NCI-H2227 (cell line): ENCODE results near the gene MINK1.
"Not testable (repeated sequence)": the region's sequence is repeated elsewhere in the genome, so short reads cannot be mapped to it uniquely, and the experiment has no call there.

Source experiments
- DNase-seq: peaks from one replicate; lab custom pipeline; 2025; ENCODE audit not compliant: unreplicated experiment; lab: John Stamatoyannopoulos, UW

The MINK1 gene

DNA sequence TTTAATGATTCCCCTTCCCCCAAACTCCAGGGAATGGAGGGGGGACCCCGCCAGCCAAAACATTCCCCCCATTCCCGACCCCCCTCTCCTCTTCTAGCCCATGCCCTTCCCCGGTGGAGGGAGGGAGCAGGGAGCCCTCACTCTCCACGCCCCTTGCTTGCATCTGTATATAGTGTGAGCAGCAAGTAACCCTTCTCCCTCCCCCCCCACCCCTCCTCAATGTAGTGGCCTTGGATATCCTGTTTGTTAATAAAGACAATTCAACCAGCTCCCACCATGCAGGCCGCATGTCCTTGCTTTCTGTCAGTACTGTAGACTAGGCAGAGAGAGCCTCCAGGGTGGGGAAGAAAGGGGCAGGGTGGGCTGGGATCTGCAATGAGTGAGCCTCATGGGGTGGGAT lies 64.6 kb downstream of the MINK1 start:
- DNase-seq: no peak

DNA sequence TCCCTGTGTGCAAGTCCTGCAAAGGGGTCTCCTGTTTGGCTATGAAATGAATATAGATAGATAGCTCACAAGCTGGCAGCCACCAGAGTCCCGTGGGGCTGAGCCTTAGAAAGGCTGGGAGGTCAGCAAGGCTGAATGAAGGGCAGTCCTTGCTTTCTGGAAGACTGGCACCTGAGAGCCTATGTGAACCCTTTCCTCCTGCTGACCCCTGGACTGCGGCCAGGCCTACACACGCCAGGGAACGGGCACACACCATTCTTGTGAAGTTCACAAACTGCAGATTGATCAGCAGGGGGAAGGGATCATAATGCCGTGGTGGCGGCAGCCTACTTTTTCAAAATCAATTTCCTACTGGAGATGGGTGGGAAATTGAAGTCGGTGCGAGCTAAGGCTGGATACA lies 65.2 kb downstream of the MINK1 start:
- no peak for DNase-seq

DNA sequence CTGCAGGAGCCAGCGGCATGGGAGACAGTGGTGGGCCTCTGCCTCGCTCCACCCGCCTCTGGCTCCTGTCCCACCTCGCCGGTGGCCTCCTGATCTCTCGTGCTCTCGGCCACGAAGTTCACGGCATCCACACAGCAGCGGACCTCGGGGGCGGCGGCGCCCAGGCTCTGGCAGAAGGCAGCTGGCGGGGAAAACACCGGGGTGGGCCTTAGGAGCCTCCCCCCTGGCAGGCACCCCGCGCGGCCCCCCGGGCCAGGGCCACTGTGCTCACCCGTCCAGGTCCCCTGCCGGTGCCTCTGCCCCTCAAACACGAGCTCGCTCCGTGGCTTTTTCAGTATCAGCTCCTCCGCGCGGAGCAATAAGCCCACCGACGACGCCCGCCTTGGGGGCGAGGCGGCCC lies 65.8 kb downstream of the MINK1 start:
- no peak for DNase-seq

DNA sequence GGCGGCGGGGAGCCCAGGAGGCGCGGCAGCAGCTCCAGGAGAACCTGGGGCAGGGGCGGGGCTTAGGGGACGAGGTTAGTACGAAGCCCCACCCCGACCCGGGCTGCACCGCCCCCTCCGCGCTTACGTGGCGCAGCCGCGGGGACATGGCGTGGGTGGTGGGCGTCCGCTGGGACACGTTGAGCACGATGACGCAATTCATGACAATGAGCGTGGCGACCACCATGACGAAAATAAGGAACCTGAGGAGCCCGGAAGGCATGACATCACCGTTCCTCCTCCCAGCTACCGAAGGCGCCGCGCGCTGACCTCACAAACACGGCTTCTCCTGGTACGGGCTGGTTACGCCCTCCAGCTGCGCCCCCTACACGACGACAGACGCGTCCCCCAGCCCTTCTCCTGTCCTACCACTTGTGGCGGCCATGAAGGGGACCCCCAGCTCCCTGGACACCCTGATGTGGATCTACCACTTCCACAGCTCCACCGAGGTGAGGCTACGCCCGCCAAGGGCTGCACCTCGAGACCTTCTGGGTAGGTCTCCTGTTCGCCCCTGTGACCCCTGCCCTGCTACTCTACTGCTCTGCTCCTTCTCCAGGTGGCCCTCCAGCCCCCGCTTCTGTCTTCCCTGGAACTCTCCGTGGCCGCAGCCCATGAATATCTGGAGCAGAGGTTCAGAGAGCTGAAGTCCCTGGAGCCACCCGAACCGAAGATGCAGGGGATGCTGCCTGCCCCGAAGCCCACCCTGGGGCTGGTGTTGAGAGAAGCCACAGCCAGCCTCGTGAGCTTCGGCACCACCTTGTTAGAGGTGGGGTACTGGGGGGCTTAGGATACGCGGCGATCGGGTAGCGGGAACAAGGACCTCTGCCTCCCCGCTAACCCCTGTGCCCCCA lies 66.4 kb downstream of the MINK1 start, which contains the start of gene C17orf107:
TSS of gene C17orf107 (plus strand) at position 196 of the 890 bp plus-strand sequence. CDS start at position 423, 227 bp downstream.
- no peak for DNase-seq

DNA sequence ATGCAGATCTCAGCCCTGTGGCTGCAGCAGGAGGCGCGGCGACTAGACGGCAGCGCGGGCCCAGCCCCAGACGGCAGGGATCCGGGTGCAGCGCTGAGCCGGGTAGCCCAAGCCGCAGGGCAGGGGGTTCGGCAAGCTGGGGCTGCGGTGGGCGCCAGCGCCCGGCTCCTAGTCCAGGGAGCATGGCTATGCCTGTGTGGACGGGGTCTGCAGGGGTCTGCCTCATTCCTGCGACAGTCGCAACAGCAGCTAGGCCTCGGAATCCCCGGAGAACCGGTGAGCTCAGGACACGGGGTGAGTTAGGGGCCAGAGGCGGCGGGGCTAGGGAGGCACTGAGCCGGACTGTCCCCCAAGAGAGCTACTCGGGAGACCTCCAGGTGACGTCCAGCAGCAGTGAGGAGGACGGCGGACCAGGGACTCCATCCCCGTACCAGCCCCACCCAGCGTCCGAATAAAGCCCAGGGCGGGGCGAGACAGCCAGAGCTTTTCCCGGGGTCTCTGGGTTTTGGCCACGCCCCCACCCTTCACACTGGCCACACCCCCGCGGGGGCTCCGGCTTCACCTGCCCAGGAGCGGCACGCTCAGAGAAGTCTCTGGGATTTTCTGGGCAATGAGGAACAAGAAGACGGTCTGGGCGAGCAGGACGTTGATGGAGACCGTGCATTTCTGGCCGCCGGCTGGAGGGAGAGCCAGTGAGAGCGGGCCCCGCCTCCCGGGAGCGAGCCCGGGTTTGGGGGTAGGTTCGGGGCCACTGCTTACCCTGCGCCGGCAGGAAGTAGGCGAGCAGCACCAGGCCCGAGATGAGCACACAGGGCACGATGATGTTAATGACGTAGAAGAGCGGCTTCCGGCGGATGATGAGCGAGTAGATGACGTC lies 67.3 kb downstream of the MINK1 start:
- DNase-seq: no peak

DNA sequence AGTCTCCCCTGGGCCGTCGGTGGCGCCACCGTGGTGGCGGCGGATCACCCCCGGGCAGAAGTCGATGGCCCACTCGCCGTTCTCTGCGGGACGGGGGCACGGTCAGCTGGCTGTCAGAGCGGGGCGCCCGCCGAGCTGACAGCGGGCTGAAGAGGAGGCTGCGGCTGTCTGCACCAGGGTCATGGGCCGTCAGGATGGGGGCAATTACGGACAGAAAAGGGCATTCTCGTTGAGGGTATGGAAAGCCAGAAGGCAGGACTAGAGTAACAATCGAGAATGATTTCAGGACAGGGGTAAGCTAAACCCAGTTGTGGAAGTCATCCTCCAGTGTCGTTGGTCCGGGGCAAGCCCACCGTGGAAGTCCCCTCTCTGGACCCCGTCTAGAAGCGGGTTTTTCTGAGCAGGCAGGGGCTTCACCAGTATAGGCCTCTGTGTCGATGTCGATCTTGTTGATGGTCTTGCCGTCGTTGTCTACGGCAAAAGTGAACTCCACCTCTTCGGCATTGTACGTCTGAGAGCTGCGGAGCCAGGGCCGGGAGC lies 68.0 kb downstream of the MINK1 start:
- DNase-seq: no peak

DNA sequence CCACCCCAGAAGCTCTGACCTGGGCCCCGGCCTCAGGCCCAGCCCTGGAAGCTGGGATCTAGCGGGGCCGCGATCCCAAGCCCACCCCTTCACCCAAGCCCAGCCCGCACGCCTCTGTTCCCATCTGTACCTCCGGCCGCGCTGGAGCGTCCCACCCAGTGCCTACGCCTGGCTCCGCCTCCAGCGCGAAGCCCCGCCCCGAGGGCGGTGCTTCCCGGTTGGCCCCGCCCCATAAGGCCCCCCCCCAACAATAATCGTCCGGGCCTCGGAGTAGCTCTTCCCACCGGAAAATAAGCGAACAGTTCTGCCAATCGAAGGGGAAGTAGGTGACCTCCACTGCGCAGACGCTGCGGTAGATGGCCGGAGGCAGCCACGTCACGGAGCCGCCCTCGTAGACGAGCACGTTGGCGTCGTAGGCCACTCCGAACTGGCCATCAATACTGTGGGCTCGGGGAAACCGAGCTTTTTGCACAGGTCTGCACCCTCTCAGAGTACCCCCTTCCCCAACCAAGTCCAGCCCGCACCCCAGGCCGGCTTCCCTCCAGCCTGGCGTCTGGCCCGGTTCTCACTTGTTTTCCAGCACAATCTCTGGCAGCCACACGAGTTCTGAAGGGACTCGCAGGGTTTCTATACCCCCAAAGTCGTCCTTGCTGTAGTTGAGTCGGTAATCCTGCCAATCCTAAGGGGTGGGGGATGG lies 68.7 kb downstream of the MINK1 start:
- no peak for DNase-seq

DNA sequence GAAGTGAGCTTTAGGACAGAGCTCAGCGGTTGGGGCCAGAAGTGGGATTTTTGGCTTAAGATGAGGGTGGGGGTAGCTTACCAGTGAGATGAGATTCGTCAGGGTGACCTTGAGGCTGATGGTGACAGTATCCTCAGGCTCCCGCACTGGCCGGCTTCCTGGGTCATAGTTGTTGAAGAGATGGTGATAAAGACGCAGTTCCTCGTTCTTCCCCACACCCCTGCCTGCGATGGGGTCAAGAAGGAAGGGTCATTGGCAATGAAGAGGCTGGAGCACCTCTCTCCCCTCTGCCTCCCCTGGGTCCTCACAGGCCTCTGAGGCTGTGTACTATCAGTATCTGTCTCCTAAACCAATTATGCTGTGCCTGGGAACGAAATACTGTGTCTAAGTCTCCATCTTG lies 69.4 kb downstream of the MINK1 start:
- no peak for DNase-seq

DNA sequence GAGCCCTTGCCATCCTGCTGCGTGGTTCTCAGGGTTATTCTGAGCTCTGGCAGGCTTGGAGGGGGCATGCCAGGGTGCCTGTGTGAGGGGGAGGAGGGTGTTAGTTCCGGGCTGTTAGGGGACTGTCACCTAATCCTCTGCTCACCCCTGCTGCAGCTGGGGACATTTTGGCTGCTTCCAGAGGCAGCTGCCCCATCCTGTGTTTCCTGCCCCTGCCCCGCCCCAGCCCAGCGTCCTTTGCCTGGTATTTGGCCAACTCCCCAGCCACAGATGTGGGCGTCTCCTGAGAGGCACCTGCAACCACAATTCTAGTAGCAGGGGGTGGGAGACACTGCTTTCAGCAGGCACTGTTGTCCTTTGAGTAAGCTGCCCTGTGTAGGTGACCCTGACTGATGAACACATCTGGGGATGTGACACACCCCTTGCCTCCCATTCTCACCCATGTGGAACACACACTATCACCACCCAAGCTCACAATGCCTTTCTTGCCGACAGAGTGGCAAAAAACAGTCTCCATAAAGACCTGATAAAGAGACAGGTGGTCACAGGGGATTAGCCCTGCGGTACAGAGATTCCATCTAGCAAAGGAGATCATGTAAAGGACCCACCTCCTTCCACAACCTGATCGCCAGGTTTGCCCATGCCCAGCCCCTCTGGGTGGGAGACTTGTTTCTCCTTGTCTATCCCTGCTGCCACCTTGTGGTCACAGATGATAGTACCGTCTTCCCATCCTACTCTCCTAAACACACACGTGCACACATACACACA lies 70.1 kb downstream of the MINK1 start, which contains the start of gene CHRNE:
TSS of gene CHRNE (minus strand) at position 48 of the 768 bp plus-strand sequence. CDS start at position 13, 35 bp downstream.
- peak; percentile 86 for DNase-seq

DNA sequence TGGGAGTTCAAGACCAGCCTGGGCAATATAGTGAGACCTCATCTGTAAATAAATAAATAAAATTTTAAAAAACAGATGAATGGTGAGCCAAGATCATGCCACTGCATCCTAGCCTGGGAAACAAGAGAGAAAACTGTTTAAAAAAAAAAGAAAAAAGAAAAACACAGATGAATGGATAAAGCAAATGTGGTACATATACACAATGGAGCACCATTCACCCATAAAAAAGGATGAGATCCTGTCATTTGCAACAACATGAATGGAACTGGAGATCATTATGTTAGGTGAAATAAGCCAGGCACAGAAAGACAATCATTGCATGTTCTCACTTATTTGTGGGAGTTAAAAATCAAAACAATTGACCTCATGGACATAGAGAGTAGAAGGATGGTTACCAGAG lies 73.5 kb downstream of the MINK1 start:
- DNase-seq: not testable (repeated sequence)

DNA sequence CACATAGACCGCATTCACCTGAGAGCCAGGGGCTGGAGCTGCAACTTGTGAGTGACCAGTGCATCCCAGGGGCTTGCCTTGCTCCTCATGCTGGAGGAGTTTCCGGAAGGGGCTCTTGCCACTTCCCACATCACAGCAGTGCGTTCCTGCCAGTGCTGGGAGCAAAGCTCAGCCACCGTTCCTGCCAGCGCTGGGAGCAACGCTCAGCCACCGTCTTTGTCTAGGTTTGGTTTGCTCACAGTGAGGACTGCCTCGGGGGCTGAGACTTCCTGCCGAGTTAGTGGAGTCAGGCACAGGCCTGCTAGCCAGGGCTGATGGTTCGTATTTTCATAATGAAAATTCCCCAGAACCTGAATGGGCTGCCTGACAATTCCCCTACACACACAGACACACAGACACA lies 75.2 kb downstream of the MINK1 start:
- peak; percentile 12 for DNase-seq

DNA sequence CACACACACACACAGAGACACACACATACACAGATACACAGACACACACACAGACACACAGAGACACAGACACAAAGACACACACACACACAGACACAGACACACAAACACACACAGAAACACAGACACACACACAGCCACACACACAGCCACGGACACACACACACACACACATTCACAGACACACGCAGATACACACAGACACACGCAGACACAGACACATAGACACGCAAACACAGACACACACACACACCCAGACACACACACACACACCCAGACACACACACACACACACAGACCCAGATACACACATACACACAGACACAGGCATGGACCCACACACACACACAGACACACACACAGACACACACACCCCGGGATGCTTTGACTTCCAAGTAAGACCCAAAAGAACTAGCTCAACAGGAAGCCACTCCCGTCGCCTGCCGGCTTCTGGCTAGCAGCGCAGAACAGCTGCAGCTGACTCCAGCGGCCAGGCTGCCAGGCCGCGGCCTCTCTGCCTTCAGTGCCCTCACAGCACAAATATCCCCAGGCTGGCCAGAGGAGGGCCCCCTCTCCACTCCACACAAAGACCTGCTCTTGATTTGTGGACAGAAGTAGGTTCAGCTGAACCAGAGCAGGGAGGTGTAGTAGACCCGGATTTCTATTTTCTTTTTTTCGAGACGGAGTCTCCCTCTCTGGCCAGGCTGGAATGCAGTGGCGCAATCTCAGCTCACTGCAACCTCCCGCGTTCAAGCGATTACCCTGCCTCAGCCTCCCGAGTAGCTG lies 75.8 kb downstream of the MINK1 start:
- peak; percentile 42 for DNase-seq

DNA sequence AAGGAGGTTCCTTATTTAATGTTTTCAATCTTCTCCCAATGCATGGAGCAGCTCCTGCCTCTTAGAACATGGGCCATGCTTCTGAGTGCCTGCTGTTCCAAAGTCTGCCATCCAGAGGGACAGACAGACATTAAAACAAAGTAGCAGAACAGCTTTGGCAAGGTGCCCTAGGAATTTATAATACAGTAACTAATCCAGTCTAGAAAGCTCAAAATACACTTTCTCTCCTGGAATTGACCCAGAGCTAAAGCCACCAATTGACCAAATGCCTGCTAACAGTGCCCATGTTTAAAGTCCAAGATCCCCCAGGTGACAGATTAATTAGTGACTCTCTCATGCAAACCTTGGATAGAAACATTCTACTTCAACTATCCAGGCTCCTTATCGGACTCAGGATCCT lies 80.9 kb downstream of the MINK1 start:
- DNase-seq: no peak

DNA sequence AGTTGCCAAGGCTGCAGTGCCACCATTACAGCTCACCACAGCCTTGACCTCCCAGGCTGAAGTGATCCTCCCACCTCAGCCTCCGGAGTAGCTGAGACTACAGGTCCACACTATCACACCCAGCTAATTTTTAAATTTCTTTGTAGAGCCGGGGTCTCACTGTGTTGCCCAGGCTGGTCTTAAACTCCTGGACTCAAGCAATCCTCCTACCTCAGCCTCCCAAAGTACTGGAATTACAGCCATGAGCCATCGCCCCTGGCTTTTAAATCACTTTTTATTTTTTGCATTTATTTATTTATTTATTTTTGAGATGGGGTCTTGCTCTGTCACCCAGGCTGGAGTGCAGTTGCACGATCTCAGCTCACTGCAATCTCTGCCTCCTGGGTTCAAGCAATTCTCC lies 81.4 kb downstream of the MINK1 start:
- DNase-seq: not testable (repeated sequence)

DNA sequence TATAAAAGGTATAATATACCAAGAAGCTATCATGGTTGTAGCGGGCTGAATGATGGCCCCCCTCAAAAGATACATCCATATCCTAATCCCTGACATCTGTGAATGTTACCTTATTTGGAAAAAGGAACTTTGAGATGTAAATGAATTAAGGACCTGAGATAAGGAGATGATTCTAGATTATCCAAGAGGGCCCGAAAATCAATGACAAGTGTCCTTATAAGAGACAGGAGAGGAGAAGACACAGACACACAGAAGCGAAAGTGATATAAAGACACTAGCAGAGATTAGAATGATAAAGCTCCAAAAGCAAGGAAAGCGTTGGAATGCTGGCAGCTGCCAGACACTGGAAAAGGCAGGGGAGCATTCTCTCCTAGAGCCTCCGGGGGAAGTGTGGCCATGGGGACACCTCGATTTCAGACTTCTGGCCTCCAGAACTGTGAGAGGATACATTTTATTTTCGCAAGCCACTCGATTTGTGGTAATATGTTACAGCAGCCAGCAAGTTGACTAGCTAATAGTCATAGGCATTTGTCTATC lies 86.4 kb downstream of the MINK1 start:
- no peak for DNase-seq

DNA sequence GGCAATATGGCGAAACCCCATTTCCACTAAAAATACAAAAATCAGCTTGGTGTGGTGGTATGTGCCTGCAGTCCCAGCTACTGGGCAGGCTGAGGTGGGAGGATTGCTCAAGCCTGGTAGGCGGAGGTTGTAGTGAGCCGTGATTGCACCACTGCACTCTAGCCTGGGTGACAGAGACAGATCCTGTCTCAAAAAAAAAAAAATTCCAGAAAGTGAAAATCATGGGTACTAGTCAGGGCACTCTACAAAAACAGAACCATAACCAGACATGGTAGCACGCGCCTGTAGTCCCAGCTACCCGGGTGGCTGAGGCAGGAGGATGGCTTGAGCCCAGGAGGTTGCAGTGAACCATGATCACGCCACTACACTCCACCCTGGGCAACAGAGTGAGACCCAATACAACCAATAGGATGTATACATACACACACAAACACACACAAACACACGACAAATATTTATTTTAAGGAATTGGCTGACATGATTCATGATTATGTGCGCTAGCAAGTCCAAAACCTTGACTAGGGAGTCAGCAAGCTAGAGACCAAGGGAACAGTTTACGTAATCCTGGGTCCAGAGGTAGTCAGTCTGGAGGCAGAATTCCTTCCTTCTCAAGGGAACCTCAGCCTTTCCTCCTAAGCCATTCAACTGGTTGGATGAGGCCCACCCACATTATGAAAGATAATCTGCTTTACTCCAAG lies 87.4 kb downstream of the MINK1 start:
- DNase-seq: no peak

DNA sequence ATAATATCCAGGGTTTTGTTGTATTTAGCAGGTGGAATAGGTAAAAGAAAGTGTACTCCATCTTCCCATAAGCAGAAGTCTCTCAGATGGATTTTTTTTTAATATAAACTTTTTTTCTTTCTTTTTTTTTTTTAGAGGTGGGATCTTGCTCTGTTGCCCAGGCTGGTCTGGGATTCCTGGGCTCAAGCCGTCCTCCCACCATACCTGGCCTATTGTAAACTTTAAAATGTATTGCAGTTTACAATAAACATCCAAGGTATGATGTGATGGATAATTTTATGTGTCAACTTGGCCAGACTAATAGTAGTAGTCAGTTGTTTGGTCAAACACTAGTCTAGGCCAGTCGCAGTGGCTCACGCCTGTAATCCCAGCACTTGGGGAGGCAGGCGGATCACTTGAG lies 88.2 kb downstream of the MINK1 start:
- no peak for DNase-seq

DNA sequence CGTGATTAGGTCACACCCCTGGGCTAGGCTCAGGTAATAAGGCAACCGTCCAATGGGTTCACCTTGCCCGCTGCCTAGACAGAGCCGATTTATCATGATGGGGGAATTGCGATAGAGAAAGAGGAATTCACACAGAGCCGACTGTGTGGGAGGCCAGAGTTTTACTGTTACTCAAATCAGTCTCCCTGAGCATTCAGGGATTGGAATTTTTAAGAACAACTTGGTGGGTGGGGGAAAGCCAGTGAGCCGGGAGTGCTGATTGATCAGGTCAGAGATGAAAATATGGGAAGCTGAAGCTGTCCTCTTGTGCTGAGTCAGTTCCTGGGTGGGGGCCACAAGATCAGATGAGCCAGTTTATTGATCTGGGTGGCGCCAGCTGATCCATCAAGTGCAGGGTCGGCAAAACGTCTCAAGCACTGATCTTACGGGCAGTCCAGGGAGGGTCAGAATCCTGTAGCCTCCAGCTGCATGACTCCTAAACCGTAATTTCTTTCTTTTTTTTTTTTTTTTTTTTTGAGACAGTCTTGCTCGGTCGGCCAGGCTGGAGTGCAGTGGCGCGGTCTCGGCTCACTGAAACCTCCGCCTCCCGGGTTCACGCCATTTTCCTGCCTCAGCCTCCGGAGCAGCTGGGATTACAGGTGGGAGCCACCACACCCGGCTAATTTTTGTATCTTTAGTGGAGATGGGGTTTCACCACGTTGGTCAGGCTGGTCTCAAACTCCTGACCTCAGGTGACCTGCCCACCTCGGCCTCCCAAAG lies 93.6 kb downstream of the MINK1 start:
- not testable (repeated sequence) for DNase-seq
